Liver (tissue), 9 donors: Measurements from ENCODE around the gene C19orf81. TPM values are rescaled to one million over a fixed set of nuclear protein-coding genes. Genes with fewer than 3 reads are reported as not detected.

Source experiments
- DNase-seq: peaks from one replicate; pipeline ENCODE4 v3.0.0-alpha.2; 2017; ENCODE audit warnings: low spot score
- H3K27ac ChIP-seq, 2 donors: one replicate each; pipeline ENCODE4 v1.7.0; 2013; ENCODE audit warnings: inconsistent platforms in 2 of 2, low read length in 2 of 2, control low read depth in 1 of 2, low read depth in 1 of 2, mild to moderate bottlenecking in 1 of 2
- H3K27me3 ChIP-seq, 4 donors: one replicate each; pipeline versions ENCODE4 v1.6.1 to v1.7.0; 2013; ENCODE audit warnings: low read length in 3 of 4, inconsistent platforms in 1 of 4, mild to moderate bottlenecking in 1 of 4, moderate library complexity in 1 of 4; ENCODE audit not compliant: control insufficient read depth in 4 of 4, insufficient read depth in 4 of 4
- H3K36me3 ChIP-seq, 4 donors: one replicate each; pipeline versions ENCODE4 v1.6.1 to v1.7.0; 2013; ENCODE audit warnings: low read length in 3 of 4, mild to moderate bottlenecking in 3 of 4, low read depth in 1 of 4, moderate library complexity in 1 of 4; ENCODE audit not compliant: control insufficient read depth in 4 of 4, insufficient read depth in 3 of 4
- H3K4me1 ChIP-seq, 4 donors: one replicate each; pipeline versions ENCODE4 v1.6.1 to v1.7.0; 2013; ENCODE audit warnings: low read length in 3 of 4, mild to moderate bottlenecking in 3 of 4, moderate library complexity in 1 of 4; ENCODE audit not compliant: control insufficient read depth in 4 of 4, insufficient read depth in 4 of 4
- H3K4me3 ChIP-seq, 3 donors: one replicate each; pipeline versions ENCODE4 v1.6.1 to v1.7.0; 2013; ENCODE audit warnings: low read length in 3 of 3, control low read depth in 1 of 3, low read depth in 1 of 3, mild to moderate bottlenecking in 1 of 3
- H3K9ac ChIP-seq, 2 donors: one replicate each; pipeline ENCODE4 v1.7.0; 2013; ENCODE audit warnings: low read length in 2 of 2, mild to moderate bottlenecking in 2 of 2, moderate library complexity in 2 of 2, control low read depth in 1 of 2, low read depth in 1 of 2
- H3K9me3 ChIP-seq, 4 donors: one replicate each; pipeline versions ENCODE4 v1.6.1 to v1.7.0; 2013; ENCODE audit warnings: low read length in 3 of 4; ENCODE audit not compliant: control insufficient read depth in 4 of 4
- ATF3 ChIP-seq: IDR thresholded peaks from 2 replicates; pipeline ENCODE4 v1.6.1; 2016; ENCODE audit warnings: antibody characterized with exemption
- CTCF ChIP-seq: fragments of 150-350 bp; IDR thresholded peaks from 2 replicates; pipeline ENCODE4 v1.5.1; 2017; ENCODE audit warnings: improper control_type of control experiment, low read depth, low read length; ENCODE audit not compliant: missing input control
- EGR1 ChIP-seq, 2 donors: IDR thresholded peaks; 2 replicates each; pipeline ENCODE4 v1.6.1; 2016 to 2018; ENCODE audit warnings: antibody characterized with exemption in 2 of 2, low read depth in 2 of 2
- FOXA1 ChIP-seq: IDR thresholded peaks from 2 replicates; pipeline ENCODE4 v1.6.1; 2016; ENCODE audit warnings: antibody characterized with exemption
- FOXA2 ChIP-seq: IDR thresholded peaks from 2 replicates; pipeline ENCODE4 v1.6.1; 2016; ENCODE audit warnings: antibody characterized with exemption
- HNF4A ChIP-seq, 2 donors: conservative IDR thresholded peaks; 2 replicates each; pipeline ENCODE4 v1.6.1; 2016; ENCODE audit warnings: antibody characterized with exemption in 2 of 2, mild to moderate bottlenecking in 2 of 2
- HNF4G ChIP-seq: IDR thresholded peaks from 2 replicates; pipeline ENCODE4 v1.6.1; 2016; ENCODE audit warnings: antibody characterized with exemption
- JUND ChIP-seq, 2 donors: IDR thresholded peaks; 2 replicates each; pipeline ENCODE4 v1.6.1; 2016; ENCODE audit warnings: antibody characterized with exemption in 2 of 2
- MAX ChIP-seq: IDR thresholded peaks from 2 replicates; pipeline ENCODE4 v1.6.1; 2016; ENCODE audit warnings: antibody characterized with exemption
- NR2F2 ChIP-seq: IDR thresholded peaks from 2 replicates; pipeline ENCODE4 v1.6.1; 2016; ENCODE audit warnings: antibody characterized with exemption
- RAD21 ChIP-seq, 2 donors: IDR thresholded peaks; 2 replicates each; pipeline ENCODE4 v1.6.1; 2016; ENCODE audit warnings: antibody characterized with exemption in 2 of 2, mild to moderate bottlenecking in 2 of 2
- RXRA ChIP-seq, 2 donors: IDR thresholded peaks; 2 replicates each; pipeline ENCODE4 v1.6.1; 2017 to 2018; ENCODE audit warnings: antibody characterized with exemption in 2 of 2, mild to moderate bottlenecking in 1 of 2
- SP1 ChIP-seq: IDR thresholded peaks from 2 replicates; pipeline ENCODE4 v1.6.1; 2018; ENCODE audit warnings: antibody characterized with exemption, mild to moderate bottlenecking
- TAF1 ChIP-seq: conservative IDR thresholded peaks from 2 replicates; pipeline ENCODE4 v1.6.1; 2016; ENCODE audit warnings: antibody characterized with exemption, mild to moderate bottlenecking
- YY1 ChIP-seq: IDR thresholded peaks from 2 replicates; pipeline ENCODE4 v1.6.1; 2016; ENCODE audit warnings: antibody characterized with exemption, mild to moderate bottlenecking
- ZBTB33 ChIP-seq: IDR thresholded peaks from 2 replicates; pipeline ENCODE4 v1.6.1; 2016; ENCODE audit warnings: antibody characterized with exemption
- WGBS: extraction: QIAGEN DNeasy Blood & Tissue Kit; methylation state at CpG from one replicate; pipeline ENCODE4 v1.1.7; 2013; 5-methylcytosine and 5-hydroxymethylcytosine counted together
- polyA plus RNA-seq, 2 donors: library from polyadenylated mRNA; stranded (reverse) in 1 of 2; unstranded in 1 of 2; fragments of 200-250 nt in 1 of 2; fragments of >200 nt in 1 of 2; fragmentation: Nextera tagmentation in 1 of 2; extraction: Ambion mirVana in 1 of 2; gene quantifications; one replicate each; pipeline versions ENCODE4 v1.2.1 to v1.2.3, GENCODE V29; 2013 to 2015
- total RNA-seq, 2 donors: library from RNA; depleted of rRNA; stranded (reverse); fragments of >200 nt; gene quantifications; one replicate each; pipeline ENCODE4 v1.2.3, GENCODE V29; 2014
- donor health status: healthy.
- donor health status: healthy.
- donor health status: healthy.
- donor health status: healthy.
- donor health status: healthy.

The C19orf81 gene
- total and polyA plus RNA-seq, 4 donors: not detected

- H3K4me3 ChIP-seq: no peak overlapping the region
- no peak for TF ChIP-seq RAD21 (IDR thresholded peaks at IDR 0.05)
- no peak for DNase-seq
- no peak overlapping the region for H3K9ac ChIP-seq
- no peaks in the 10 kb centered on the region for H3K36me3 ChIP-seq
- no peaks in the 10 kb centered on the region for H3K4me1 ChIP-seq
- peaks cover 0 to 9% (median under 1%) of the 10 kb centered on the region in 4 donors for H3K27me3 ChIP-seq
- 60% methylated on average over 10 of the region's 10 CpGs for WGBS
- H3K9me3 ChIP-seq: no peaks in the 10 kb centered on the region
- H3K27ac ChIP-seq: no peak overlapping the region
Observed at GRCh38 chr19:50647879-50648615, 1.2 kb upstream of the C19orf81 start.

- 46% methylated on average over 5 of the region's 5 CpGs for WGBS
- H3K27ac ChIP-seq: no peak overlapping the region
- no peak overlapping the region for H3K9ac ChIP-seq
- no peak for DNase-seq
- no peak overlapping the region for H3K4me3 ChIP-seq
- H3K36me3 ChIP-seq: no peaks in the 10 kb centered on the region
- H3K27me3 ChIP-seq: peaks cover 0 to 9% (median under 1%) of the 10 kb centered on the region in 4 donors
- H3K9me3 ChIP-seq: no peaks in the 10 kb centered on the region
- H3K4me1 ChIP-seq: no peaks in the 10 kb centered on the region
- TF ChIP-seq YY1: no peak
- no peak for TF ChIP-seq HNF4A (conservative IDR thresholded peaks at IDR 0.05)
Observed at GRCh38 chr19:50648659-50649058, 586 bp upstream of the C19orf81 start.

- TF ChIP-seq RAD21 (IDR thresholded peaks at IDR 0.05): no peak
- TF ChIP-seq JUND (IDR thresholded peaks at IDR 0.05): no peak
- TF ChIP-seq CTCF: no peak
- H3K4me1 ChIP-seq: no peaks in the 10 kb centered on the region
- no peak overlapping the region for H3K9ac ChIP-seq
- H3K4me3 ChIP-seq: no peak overlapping the region
- no peaks in the 10 kb centered on the region for H3K36me3 ChIP-seq
- peaks cover 7 to 10% (median 8%) of the 10 kb centered on the region in 4 donors for H3K9me3 ChIP-seq
- 86% methylated on average over 2 of the region's 2 CpGs for WGBS
- peaks cover 0 to 9% (median 3%) of the 10 kb centered on the region in 4 donors for H3K27me3 ChIP-seq
- DNase-seq: no peak
- no peak overlapping the region for H3K27ac ChIP-seq
Observed at GRCh38 chr19:50651174-50651573, 1.9 kb downstream of the C19orf81 start.

- peaks cover 7 to 10% (median 9%) of the 10 kb centered on the region in 4 donors for H3K9me3 ChIP-seq
- no peak overlapping the region for H3K4me3 ChIP-seq
- no peaks in the 10 kb centered on the region for H3K4me1 ChIP-seq
- H3K36me3 ChIP-seq: no peaks in the 10 kb centered on the region
- 81% methylated on average over 6 of the region's 6 CpGs for WGBS
- H3K9ac ChIP-seq: no peak overlapping the region
- H3K27me3 ChIP-seq: peaks cover 0 to 9% (median 2%) of the 10 kb centered on the region in 4 donors
- no peak for DNase-seq
- H3K27ac ChIP-seq: no peak overlapping the region
- no peak for TF ChIP-seq CTCF
- TF ChIP-seq HNF4A (conservative IDR thresholded peaks at IDR 0.05): no peak
- TF ChIP-seq FOXA1: no peak
- TF ChIP-seq RAD21 (IDR thresholded peaks at IDR 0.05): no peak
- TF ChIP-seq EGR1 (IDR thresholded peaks at IDR 0.05; ENCODE audit: low read depth in 2 of 2): no peak
- TF ChIP-seq SP1: no peak
- no peak for TF ChIP-seq RXRA (IDR thresholded peaks at IDR 0.05)
- no peak for TF ChIP-seq MAX
- no peak for TF ChIP-seq ATF3
- TF ChIP-seq TAF1: no peak
- TF ChIP-seq ZBTB33: no peak
- TF ChIP-seq FOXA2: no peak
- TF ChIP-seq HNF4G: no peak
- no peak for TF ChIP-seq NR2F2
- no peak for TF ChIP-seq JUND (IDR thresholded peaks at IDR 0.05)
- no peak for TF ChIP-seq YY1
Observed at GRCh38 chr19:50652722-50653121, 3.5 kb downstream of the C19orf81 start.
